Muscle layer of duodenum (tissue), 2 donors: ENCODE measurements around the gene CAMKMT.

ENCODE experiments used
- H3K27ac ChIP-seq: one replicate; pipeline ENCODE4 v1.7.0; 2013; ENCODE audit warnings: mild to moderate bottlenecking, low read length
- H3K27me3 ChIP-seq: one replicate; pipeline ENCODE4 v1.7.0; 2013; ENCODE audit warnings: low read depth, mild to moderate bottlenecking, control low read depth, low read length
- H3K36me3 ChIP-seq, 2 donors: one replicate each; pipeline ENCODE4 v1.7.0; 2013; ENCODE audit warnings: low read length in 2 of 2, control low read depth in 1 of 2, mild to moderate bottlenecking in 1 of 2; ENCODE audit not compliant: insufficient read depth in 2 of 2, control insufficient read depth in 1 of 2
- H3K4me1 ChIP-seq, 2 donors: one replicate each; pipeline ENCODE4 v1.7.0; 2013; ENCODE audit warnings: low read length in 2 of 2, mild to moderate bottlenecking in 2 of 2, control low read depth in 1 of 2, moderate library complexity in 1 of 2; ENCODE audit not compliant: insufficient read depth in 2 of 2, control insufficient read depth in 1 of 2
- H3K4me3 ChIP-seq, 2 donors: one replicate each; pipeline ENCODE4 v1.7.0; 2013; ENCODE audit warnings: low read length in 2 of 2, low read depth in 1 of 2, mild to moderate bottlenecking in 1 of 2
- H3K9me3 ChIP-seq, 2 donors: one replicate each; pipeline ENCODE4 v1.7.0; 2013; ENCODE audit warnings: low read length in 2 of 2, control low read depth in 1 of 2, mild to moderate bottlenecking in 1 of 2; ENCODE audit not compliant: control insufficient read depth in 1 of 2
- donor health status: healthy.

Gene CAMKMT

DNA sequence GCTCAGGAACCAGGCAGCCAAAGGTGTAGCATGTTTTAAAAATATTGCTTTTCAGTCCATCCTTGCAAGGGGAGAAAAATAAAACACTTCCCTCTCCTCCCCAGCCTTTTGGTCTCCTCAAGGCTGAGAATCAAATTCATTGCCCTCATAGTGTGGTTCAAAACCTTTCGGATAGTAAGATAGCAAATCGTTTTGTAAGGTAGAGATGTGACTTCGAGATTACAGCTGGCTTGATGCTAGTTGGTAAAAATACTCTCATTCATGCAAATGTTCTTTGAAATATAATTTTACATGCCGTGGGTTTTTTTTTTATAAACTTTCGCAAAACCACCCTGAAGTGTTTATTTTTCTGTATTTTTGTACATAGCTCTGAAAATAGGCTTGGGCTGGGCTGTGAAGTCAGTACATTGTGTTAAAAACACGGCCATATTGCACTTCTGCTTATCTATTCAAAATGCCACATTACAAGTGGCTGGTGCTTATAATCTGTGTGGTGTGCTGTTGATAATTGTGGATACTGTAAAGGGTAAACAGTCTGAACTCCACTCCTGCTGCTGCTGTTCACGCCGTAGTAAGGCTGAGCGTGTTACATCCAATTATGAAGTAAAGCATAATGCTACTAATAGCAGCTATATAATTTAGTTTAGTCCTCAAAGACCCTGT, 407.7 kb downstream of the CAMKMT start:
- no peaks in the 10 kb centered on the region for H3K36me3 ChIP-seq
- no peaks in the 10 kb centered on the region for H3K9me3 ChIP-seq
- no peak overlapping the region for H3K4me3 ChIP-seq
- H3K27ac ChIP-seq: no peak overlapping the region
- no peaks in the 10 kb centered on the region for H3K27me3 ChIP-seq
- no peaks in the 10 kb centered on the region for H3K4me1 ChIP-seq

GRCh38 chr2:44770221-44771195, 408.8 kb downstream of the CAMKMT start:
- Histone ChIP-seq H3K27me3 (no peaks in the 10 kb centered on the region), H3K4me3 (no peak overlapping the region), H3K9me3 (no peaks in the 10 kb centered on the region), H3K27ac (no peak overlapping the region), H3K36me3 (no peaks in the 10 kb centered on the region), H3K4me1 (no peaks in the 10 kb centered on the region)

GRCh38 chr2:44771522-44771921, 409.8 kb downstream of the CAMKMT start:
- Histone ChIP-seq H3K9me3 (no peaks in the 10 kb centered on the region), H3K27ac (no peak overlapping the region), H3K27me3 (no peaks in the 10 kb centered on the region), H3K4me1 (no peaks in the 10 kb centered on the region), H3K4me3 (no peak overlapping the region), H3K36me3 (no peaks in the 10 kb centered on the region)

GRCh38 chr2:44772131-44772530, 410.4 kb downstream of the CAMKMT start:
- no peak overlapping the region for H3K4me3 ChIP-seq
- H3K27me3 ChIP-seq: no peaks in the 10 kb centered on the region
- no peak overlapping the region for H3K27ac ChIP-seq
- H3K36me3 ChIP-seq: no peaks in the 10 kb centered on the region
- H3K4me1 ChIP-seq: peaks cover 0 to 3% of the 10 kb centered on the region in 2 donors
- H3K9me3 ChIP-seq: no peaks in the 10 kb centered on the region

DNA sequence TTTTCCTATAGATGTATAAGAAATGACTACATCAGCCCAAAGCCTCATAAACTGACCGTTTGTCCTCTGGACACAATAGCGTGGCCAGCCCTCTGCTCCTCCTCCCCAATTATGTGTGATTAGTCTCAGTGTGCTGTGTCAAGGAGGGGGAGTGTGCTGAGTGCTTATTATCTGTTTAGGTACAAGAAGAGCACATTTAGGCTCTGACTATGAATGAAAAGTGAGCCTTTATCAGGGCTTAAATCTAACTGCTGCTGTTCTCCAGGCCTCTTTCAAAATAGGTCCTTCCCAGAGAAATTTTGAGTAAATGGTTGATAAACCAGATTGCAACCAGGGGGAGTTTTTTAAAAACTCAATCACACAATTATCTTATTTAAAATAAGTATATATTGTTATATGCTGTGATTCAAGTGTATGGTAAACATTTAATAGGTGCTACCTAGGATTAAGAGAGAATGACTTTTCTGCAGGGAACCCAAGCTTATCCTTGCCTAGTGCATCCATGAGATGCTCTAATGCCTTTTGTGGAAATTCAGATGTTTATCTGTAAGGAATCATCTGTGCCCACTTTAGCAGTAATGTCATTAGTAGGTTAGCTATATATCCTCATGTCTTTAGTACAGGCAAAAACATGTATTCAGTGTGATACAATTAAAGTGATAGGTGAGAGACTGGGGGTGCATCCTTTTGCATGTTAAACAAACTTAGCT, 411.1 kb downstream of the CAMKMT start:
- Histone ChIP-seq H3K27ac (no peak overlapping the region), H3K36me3 (no peaks in the 10 kb centered on the region), H3K4me3 (no peak overlapping the region), H3K4me1 (peaks cover 0 to 4% of the 10 kb centered on the region in 2 donors), H3K27me3 (no peaks in the 10 kb centered on the region), H3K9me3 (no peaks in the 10 kb centered on the region)

DNA sequence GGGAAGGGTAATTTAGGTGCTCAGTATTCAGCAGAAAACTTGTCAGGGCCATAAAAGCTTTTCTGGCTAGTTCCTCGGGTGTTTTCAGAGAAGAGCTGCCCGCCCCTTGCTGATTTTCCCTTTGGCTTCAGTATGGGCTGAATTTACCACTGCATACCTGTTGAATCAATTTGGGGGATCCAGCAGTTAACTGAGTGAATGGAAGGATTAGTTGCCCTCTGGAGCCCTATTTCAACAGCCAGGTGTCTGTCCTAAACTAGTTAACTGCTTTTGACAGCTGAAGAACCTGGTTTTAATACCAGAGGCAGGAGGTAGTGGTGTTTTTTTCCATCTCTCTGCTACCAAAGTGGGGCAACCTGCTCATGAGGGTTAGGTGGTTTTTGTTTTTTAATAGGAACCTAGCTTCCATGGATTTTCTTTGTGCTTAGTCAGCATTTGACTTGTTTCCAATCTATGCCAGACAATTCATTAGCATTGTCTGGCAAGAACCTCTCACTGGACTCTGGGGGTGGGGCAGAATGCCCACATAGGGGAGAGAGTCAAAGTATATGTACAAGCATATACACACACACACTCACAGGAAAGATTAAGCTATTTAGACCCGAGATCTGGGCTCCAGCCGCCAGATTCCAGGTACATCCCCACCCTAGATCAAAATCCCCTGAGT, 413.2 kb downstream of the CAMKMT start:
- Histone ChIP-seq H3K4me1 (peaks cover 0 to 4% of the 10 kb centered on the region in 2 donors), H3K4me3 (no peak overlapping the region), H3K27ac (no peak overlapping the region), H3K36me3 (no peaks in the 10 kb centered on the region), H3K27me3 (no peaks in the 10 kb centered on the region), H3K9me3 (peaks cover 0 to 2% of the 10 kb centered on the region in 2 donors)

DNA sequence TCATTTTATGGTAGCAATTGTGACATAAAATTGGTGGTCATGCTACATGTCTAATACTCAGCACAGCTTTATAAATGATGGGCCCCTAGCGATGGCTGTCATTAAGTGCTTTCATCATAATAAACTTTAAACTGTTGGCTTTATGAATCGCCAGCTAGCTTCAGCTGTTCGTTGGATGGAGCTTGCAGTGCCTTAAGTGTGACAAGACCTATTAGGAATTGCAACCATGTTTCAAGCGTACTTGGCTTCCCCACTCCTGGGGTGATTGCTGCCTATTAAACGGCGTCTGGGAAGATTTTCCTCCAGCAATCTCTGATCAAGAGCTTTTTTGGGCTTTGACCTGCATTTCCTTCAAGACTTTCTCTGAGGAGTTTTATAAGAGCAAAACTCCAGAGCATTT, 415.3 kb downstream of the CAMKMT start:
- Histone ChIP-seq H3K4me1 (peaks cover 0 to 4% of the 10 kb centered on the region in 2 donors), H3K9me3 (peaks cover 0 to 10% of the 10 kb centered on the region in 2 donors), H3K27ac (no peak overlapping the region), H3K4me3 (no peak overlapping the region), H3K27me3 (no peaks in the 10 kb centered on the region), H3K36me3 (no peaks in the 10 kb centered on the region)

GRCh38 chr2:44777537-44777936, 415.8 kb downstream of the CAMKMT start:
- Histone ChIP-seq H3K4me3 (no peak overlapping the region), H3K27ac (no peak overlapping the region), H3K9me3 (peaks cover 0 to 13% of the 10 kb centered on the region in 2 donors), H3K4me1 (peaks cover 0 to 4% of the 10 kb centered on the region in 2 donors), H3K27me3 (no peaks in the 10 kb centered on the region), H3K36me3 (no peaks in the 10 kb centered on the region)

DNA sequence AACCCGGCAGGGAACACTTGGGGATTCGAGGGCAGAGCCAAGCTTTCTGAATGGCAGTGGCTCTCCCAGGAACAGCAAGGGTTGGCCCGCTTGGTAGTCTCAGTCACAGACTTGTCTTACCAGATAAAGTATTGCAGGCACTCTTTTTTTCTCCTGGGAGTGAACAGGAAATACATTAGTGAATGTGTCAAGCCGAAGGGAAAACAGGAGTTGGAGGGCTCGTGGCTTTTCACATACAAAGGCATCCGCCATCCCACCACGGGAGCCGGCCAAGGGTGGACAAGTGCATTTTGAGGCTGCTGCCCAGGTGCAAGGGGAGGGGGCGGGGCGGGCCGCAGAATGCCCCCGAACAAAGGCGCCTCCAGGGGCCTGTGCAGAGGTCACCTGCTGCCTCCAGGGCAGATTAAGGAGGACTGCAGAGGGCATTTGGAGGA, 416.5 kb downstream of the CAMKMT start:
- peaks cover 0 to 4% of the 10 kb centered on the region in 2 donors for H3K4me1 ChIP-seq
- H3K27ac ChIP-seq: no peak overlapping the region
- no peak overlapping the region for H3K4me3 ChIP-seq
- no peaks in the 10 kb centered on the region for H3K27me3 ChIP-seq
- H3K9me3 ChIP-seq: peaks cover 0 to 13% of the 10 kb centered on the region in 2 donors
- H3K36me3 ChIP-seq: no peaks in the 10 kb centered on the region

DNA sequence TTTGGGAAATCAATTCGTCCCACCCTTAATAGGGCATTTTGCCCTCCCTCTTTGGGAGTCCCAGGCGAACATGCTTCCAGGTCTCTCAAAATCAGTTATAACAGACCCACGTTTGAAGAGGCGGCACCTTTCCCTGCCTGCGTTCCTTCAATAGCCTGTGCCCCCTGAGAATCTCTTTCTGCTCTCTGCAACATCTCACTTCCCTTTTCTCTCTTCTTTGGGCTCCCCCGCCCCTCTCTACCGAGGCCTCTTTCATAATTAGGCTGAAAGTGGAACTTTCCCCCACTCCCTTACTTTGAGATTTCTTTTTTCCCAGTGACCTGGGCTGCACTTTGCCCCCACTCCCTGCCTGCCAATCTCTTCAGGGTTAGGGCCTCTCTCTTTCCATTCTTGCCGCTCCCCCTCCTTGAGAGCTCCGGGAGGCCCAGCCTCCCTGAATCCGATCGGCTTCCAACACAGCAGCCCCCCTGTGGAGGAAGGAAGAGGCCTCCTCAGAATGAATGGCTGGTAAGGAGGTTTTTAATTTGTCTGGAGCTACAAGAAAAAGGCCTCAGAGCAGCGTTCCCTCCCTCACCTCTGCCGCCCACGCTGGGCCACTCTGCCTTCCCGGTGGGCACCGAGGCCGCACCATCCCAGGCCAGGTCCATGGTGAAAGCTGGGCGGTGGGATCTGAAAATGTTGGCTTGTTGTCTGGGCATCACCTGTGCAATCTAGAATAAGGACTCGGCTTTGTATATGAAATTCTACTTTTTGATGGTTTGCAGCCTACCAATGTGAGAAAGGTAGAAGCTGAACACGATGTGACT, 417.1 kb downstream of the CAMKMT start:
- peaks cover 0 to 13% of the 10 kb centered on the region in 2 donors for H3K9me3 ChIP-seq
- H3K27me3 ChIP-seq: no peaks in the 10 kb centered on the region
- peaks cover 0 to 4% of the 10 kb centered on the region in 2 donors for H3K4me1 ChIP-seq
- H3K27ac ChIP-seq: no peak overlapping the region
- H3K4me3 ChIP-seq: no peak overlapping the region
- H3K36me3 ChIP-seq: no peaks in the 10 kb centered on the region
